Activated CD8-positive, alpha-beta T cell treated with anti-CD3 and anti-CD28 coated beads, Interleukin-2, amount 10 ng/mL, durations not matched to agents 7 days and 5 days (primary cell): ENCODE data around the gene LCP1. TPM values are rescaled to one million over a fixed set of nuclear protein-coding genes. Genes with fewer than 3 reads are reported as not detected.
"Not testable (repeated sequence)": the region's sequence is repeated elsewhere in the genome, so short reads cannot be mapped to it uniquely, and the experiment has no call there.

ENCODE experiments used
- ATAC-seq: fragments of 150-1000 bp; cut with Tn5 transposase; one replicate; pipeline ENCODE4 v1.10.0; 2021; ENCODE audit warnings: moderate library complexity
- CTCF ChIA-PET: fragments of 350-600 bp; sonication (Branson Sonifier 250); formaldehyde crosslinking; loops from one replicate; lab custom pipeline; 2021; ENCODE audit warnings: antibody characterized with exemption; lab: Charles Lee
- POLR2A ChIA-PET: fragments of 350-600 bp; sonication (Branson Sonifier 250); formaldehyde crosslinking; loops from one replicate; lab custom pipeline; 2021; ENCODE audit warnings: antibody characterized with exemption; lab: Charles Lee
- DNase-seq: peaks from one replicate; pipeline ENCODE4 v3.0.0-alpha.2; 2020
- H3K27ac Mint-ChIP-seq: one replicate; pipeline ENCODE4 v1.8.0; 2021; ENCODE audit warnings: mild to moderate bottlenecking, mixed read lengths
- H3K27me3 Mint-ChIP-seq: one replicate; pipeline ENCODE4 v1.8.0; 2021; ENCODE audit warnings: low read depth, mixed read lengths
- H3K36me3 Mint-ChIP-seq: one replicate; pipeline ENCODE4 v1.8.0; 2021; ENCODE audit warnings: low read depth, mixed read lengths
- H3K4me1 Mint-ChIP-seq: one replicate; pipeline ENCODE4 v1.8.0; 2021; ENCODE audit warnings: low read depth, mixed read lengths
- H3K4me3 Mint-ChIP-seq: one replicate; pipeline ENCODE4 v1.8.0; 2021; ENCODE audit warnings: mild to moderate bottlenecking, mixed read lengths
- H3K9me3 Mint-ChIP-seq: one replicate; pipeline ENCODE4 v1.8.0; 2022; ENCODE audit warnings: mixed read lengths; ENCODE audit not compliant: insufficient read depth
- total RNA-seq, 2 experiments: library from RNA; stranded (reverse); gene quantifications; one replicate each; pipeline ENCODE4 v1.2.3, GENCODE V29; 2021

LCP1 gene
- 1,000 to 10,000 TPM; 1,296 to 1,321 TPM for total RNA-seq

DNA sequence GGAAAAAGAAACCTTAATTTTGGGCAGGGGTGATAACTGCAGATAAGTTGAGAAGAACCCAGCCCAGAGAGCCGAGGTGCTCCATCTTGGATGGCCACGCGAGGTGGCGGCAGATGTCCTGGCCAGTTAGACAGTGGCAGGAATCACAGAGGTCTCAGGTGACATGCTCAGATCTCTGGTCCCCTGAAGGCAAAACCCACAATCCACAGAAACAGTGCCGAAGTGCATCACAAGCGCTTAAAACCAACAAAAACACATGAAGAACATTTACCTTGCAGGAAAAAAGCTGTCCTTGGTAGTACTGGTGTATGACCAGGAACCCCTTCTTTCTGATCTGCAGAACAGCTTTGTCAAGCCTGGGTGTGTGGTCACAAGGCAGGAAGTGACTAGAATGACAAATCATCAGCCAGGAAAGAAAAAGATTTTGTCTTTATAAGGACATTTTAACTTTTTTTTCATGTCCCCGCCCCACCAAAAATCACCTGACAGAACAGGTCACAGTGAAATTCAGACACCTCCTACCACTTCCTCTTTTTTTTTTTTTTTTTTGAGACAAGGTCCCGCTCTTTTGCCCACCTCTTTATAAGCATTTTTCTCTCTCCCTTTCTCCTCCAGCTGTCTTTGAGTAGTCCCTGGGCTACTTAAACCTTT, at the start of gene LCP1:
LCP1 (minus strand) TSS at position 338 of the 651 bp plus-strand sequence. CDS start 22,515 bp downstream, outside the sequence.
- H3K4me1 Mint-ChIP-seq: peaks cover 41% of the 10 kb centered on the region
- no peaks in the 10 kb centered on the region for H3K9me3 Mint-ChIP-seq
- H3K27ac Mint-ChIP-seq: peak within 1 kb of the TSS; percentile 98
- no peaks in the 10 kb centered on the region for H3K27me3 Mint-ChIP-seq
- CTCF ChIA-PET: interaction anchor here (0.7 to 2.5 kb wide), 11 partner anchors 9 to 149 kb away, joined by 3 to 20 read pairs (median 6); partner anchors contain the start of gene LRRC63
- H3K36me3 Mint-ChIP-seq: peaks cover 40% of the 10 kb centered on the region
- H3K4me3 Mint-ChIP-seq: peak within 1 kb of the TSS; percentile 90
- peak; percentile 79 for ATAC-seq
- POLR2A ChIA-PET: interaction anchor here (0.6 to 5.5 kb wide), 14 partner anchors 13 to 370 kb away, joined by 3 to 172 read pairs (median 4); partner anchors contain the start of gene LRRC63
- peak; percentile 94 for DNase-seq

GRCh38 chr13:46229251-46229650, 47.3 kb upstream of the LCP1 start:
- H3K4me1 Mint-ChIP-seq: no peaks in the 10 kb centered on the region
- POLR2A ChIA-PET: no interaction called here
- CTCF ChIA-PET: interaction anchor here (0.9 kb wide), 1 partner anchor 43 kb away, joined by 3 read pairs; no protein-coding TSS in a partner anchor
- H3K27ac Mint-ChIP-seq: no peak overlapping the region
- peaks cover 21% of the 10 kb centered on the region for H3K9me3 Mint-ChIP-seq
- ATAC-seq (no peak), DNase-seq (no peak)
- H3K4me3 Mint-ChIP-seq: no peak overlapping the region
- H3K27me3 Mint-ChIP-seq: no peaks in the 10 kb centered on the region
- peaks cover 28% of the 10 kb centered on the region for H3K36me3 Mint-ChIP-seq

DNA sequence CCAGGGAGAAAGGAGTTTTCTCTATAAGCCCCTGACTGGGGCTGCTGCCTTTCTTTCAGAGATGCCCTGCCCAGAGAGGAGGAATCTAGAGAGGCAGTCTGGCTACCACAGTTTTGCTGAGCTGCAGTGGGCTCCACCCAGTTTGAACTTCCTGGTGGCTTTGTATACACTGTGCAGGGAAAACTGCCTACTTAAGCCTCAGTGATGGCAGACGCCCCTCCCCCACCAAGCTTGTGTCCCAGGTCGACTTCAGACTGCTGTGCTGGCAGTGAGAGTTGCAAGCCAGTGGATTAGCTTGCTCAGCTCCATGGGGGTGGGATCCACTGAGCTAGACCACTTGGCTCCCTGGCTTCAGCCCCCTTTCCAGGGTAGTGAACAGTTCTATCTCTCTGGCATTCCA, 38.3 kb upstream of the LCP1 start:
- H3K4me3 Mint-ChIP-seq, H3K27ac Mint-ChIP-seq, H3K27me3 Mint-ChIP-seq, DNase-seq, ATAC-seq, H3K9me3 Mint-ChIP-seq, POLR2A ChIA-PET: not testable (repeated sequence)
- peaks cover 45% of the 10 kb centered on the region for H3K36me3 Mint-ChIP-seq
- peaks cover 15% of the 10 kb centered on the region for H3K4me1 Mint-ChIP-seq
- CTCF ChIA-PET: interaction anchor here (1.3 kb wide), 1 partner anchor 15 kb away, joined by 4 read pairs; no protein-coding TSS in a partner anchor

DNA sequence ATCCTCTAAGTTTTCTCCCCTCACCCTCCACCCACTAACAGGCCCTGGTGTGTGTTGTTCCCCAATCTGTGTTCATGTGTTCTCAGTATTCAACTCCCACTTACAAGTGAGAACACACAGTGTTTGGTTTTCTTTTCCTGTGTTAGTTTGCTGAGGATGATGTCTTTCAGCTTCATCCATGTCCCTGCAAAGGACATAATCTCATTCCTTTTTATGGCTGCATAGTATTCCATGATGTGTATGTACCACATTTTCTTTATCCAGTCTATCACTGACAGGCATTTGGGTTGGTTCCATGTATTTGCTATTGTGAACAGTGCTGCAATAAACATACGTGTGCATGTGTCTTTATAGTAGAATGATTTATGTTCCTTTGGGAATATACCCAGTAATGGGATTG, 32.8 kb upstream of the LCP1 start:
- peaks cover 26% of the 10 kb centered on the region for H3K36me3 Mint-ChIP-seq
- H3K4me1 Mint-ChIP-seq: peaks cover 35% of the 10 kb centered on the region
- CTCF ChIA-PET, ATAC-seq, H3K4me3 Mint-ChIP-seq, DNase-seq, H3K9me3 Mint-ChIP-seq, H3K27ac Mint-ChIP-seq, H3K27me3 Mint-ChIP-seq: not testable (repeated sequence)
- POLR2A ChIA-PET: interaction anchor here (1.0 kb wide), 1 partner anchor 15 kb away, joined by 3 read pairs; no protein-coding TSS in a partner anchor

- ChIA-PET POLR2A (no interaction called here), CTCF (interaction anchor here (0.9 to 1.2 kb wide), 4 partner anchors 63 to 108 kb away, joined by 3 to 4 read pairs (median 3); no protein-coding TSS in a partner anchor)
- Mint-ChIP-seq H3K9me3 (no peaks in the 10 kb centered on the region), H3K36me3 (peaks cover 19% of the 10 kb centered on the region), H3K27ac (no peak overlapping the region), H3K27me3 (peaks cover 5% of the 10 kb centered on the region), H3K4me1 (peaks cover 36% of the 10 kb centered on the region), H3K4me3 (no peak overlapping the region)
- no peak for DNase-seq
- ATAC-seq: no peak
Measured at GRCh38 chr13:46213242-46213641, 31.3 kb upstream of the LCP1 start.

GRCh38 chr13:46211483-46212351, 29.7 kb upstream of the LCP1 start, which contains the start of gene LRRC63:
LRRC63 (plus strand) TSS chr13:46211928; CDS start chr13:46213035, 1,107 bp downstream.
- Mint-ChIP-seq H3K4me1 (peaks cover 41% of the 10 kb centered on the region), H3K27me3 (no peaks in the 10 kb centered on the region), H3K36me3 (peaks cover 9% of the 10 kb centered on the region), H3K27ac (peak within 1 kb of the TSS; percentile 93), H3K4me3 (peak within 1 kb of the TSS; percentile 88), H3K9me3 (no peaks in the 10 kb centered on the region)
- DNase-seq (peak; percentile 90), ATAC-seq (peak; percentile 99)
- POLR2A ChIA-PET: interaction anchor here (0.9 to 2.1 kb wide), 9 partner anchors 9 to 109 kb away, joined by 3 to 20 read pairs (median 5); partner anchors contain the start of gene LCP1
- CTCF ChIA-PET: interaction anchor here (0.7 to 2.2 kb wide), 13 partner anchors 12 to 110 kb away, joined by 4 to 12 read pairs (median 6); partner anchors contain the start of gene LCP1

- CTCF ChIA-PET: interaction anchor here (0.7 to 2.2 kb wide), 15 partner anchors 9 to 110 kb away, joined by 4 to 12 read pairs (median 6); partner anchors contain the start of gene LCP1
- POLR2A ChIA-PET: interaction anchor here (0.9 to 2.1 kb wide), 12 partner anchors 9 to 110 kb away, joined by 3 to 20 read pairs (median 4); partner anchors contain the start of gene LCP1
- Mint-ChIP-seq H3K9me3 (no peaks in the 10 kb centered on the region), H3K4me3 (peak overlapping the region; percentile 88), H3K27me3 (no peaks in the 10 kb centered on the region), H3K4me1 (peaks cover 45% of the 10 kb centered on the region), H3K27ac (peak overlapping the region; percentile 93), H3K36me3 (peaks cover 8% of the 10 kb centered on the region)
- peak; percentile 70 for ATAC-seq
- peak; percentile 73 for DNase-seq
Measured at GRCh38 chr13:46211116-46211482, 29.1 kb upstream of the LCP1 start.

DNA sequence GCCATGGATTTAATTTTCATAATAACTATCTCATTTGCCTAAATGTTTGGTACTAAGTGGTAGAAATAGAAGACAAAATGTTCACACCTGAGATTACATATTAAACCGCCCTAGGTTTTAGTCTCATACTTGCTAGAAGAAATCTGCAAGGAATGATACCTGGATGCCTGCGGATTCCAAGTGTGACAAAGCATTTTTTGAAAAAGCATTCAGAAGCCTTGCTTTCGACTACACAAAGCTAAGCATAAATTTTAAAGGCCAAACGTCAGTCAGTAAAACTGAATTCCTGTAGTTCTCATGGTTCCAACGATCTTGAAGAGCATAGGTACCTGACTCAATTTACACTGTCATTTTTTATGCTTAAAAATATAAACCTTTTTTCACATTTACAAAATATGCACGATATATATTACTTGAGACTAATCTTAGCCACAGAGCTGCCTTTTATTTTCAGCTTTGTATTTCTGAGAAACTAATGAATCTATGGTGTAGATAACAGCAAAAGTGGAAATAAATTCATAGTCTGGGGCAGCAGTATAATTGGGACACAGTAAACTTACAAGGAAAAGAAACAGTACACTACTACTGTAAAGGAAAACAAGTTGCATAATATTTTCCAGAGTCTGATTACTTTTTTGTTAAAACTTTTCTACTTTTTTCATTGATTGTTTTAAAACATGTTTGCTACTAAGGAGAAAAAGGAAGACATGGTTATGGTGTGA, 28.5 kb upstream of the LCP1 start:
- ATAC-seq: no peak
- H3K4me3 Mint-ChIP-seq: peak overlapping the region; percentile 88
- H3K36me3 Mint-ChIP-seq: peaks cover 6% of the 10 kb centered on the region
- no peak for DNase-seq
- H3K9me3 Mint-ChIP-seq: no peaks in the 10 kb centered on the region
- peaks cover 51% of the 10 kb centered on the region for H3K4me1 Mint-ChIP-seq
- H3K27me3 Mint-ChIP-seq: no peaks in the 10 kb centered on the region
- POLR2A ChIA-PET: interaction anchor here (0.9 to 2.1 kb wide), 12 partner anchors 8 to 110 kb away, joined by 3 to 20 read pairs (median 4); partner anchors contain the start of gene LCP1
- peak overlapping the region; percentile 93 for H3K27ac Mint-ChIP-seq
- CTCF ChIA-PET: interaction anchor here (0.7 to 2.2 kb wide), 15 partner anchors 9 to 111 kb away, joined by 4 to 12 read pairs (median 6); partner anchors contain the start of gene LCP1

DNA sequence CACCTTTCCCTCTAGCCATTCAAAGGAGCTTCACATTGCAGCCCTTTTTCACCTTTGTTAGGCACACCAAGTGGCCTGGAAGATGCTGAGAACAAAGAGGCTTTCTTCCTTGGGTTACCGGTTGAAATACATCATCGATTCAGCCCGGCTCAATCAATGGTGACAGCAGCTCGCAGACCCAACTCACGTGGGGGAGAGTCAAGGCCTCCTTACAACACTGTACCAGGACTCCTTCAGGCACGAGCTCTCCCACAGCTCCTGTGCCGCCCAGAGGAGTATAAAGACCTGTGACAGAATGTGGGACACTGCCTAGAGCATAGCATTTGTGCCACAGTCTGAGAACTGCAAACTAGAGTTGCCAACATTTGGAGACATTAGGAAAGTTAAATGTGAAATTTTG, 25.9 kb upstream of the LCP1 start:
- no peaks in the 10 kb centered on the region for H3K27me3 Mint-ChIP-seq
- H3K27ac Mint-ChIP-seq: no peak overlapping the region
- DNase-seq (no peak), ATAC-seq (no peak)
- peaks cover 55% of the 10 kb centered on the region for H3K4me1 Mint-ChIP-seq
- ChIA-PET POLR2A (no interaction called here), CTCF (interaction anchor here (0.9 kb wide), 2 partner anchors 19 to 33 kb away, joined by 3 to 4 read pairs; no protein-coding TSS in a partner anchor)
- no peak overlapping the region for H3K4me3 Mint-ChIP-seq
- H3K9me3 Mint-ChIP-seq: no peaks in the 10 kb centered on the region
- peaks cover 3% of the 10 kb centered on the region for H3K36me3 Mint-ChIP-seq

GRCh38 chr13:46206143-46206542, 24.2 kb upstream of the LCP1 start:
- H3K4me3 Mint-ChIP-seq: no peak overlapping the region
- peaks cover 3% of the 10 kb centered on the region for H3K36me3 Mint-ChIP-seq
- ATAC-seq (no peak), DNase-seq (no peak)
- peaks cover 64% of the 10 kb centered on the region for H3K4me1 Mint-ChIP-seq
- H3K9me3 Mint-ChIP-seq: no peaks in the 10 kb centered on the region
- no peak overlapping the region for H3K27ac Mint-ChIP-seq
- CTCF ChIA-PET: interaction anchor here (2.0 kb wide), 1 partner anchor 46 kb away, joined by 5 read pairs; no protein-coding TSS in a partner anchor
- POLR2A ChIA-PET: no interaction called here
- H3K27me3 Mint-ChIP-seq: no peaks in the 10 kb centered on the region
